HEK293 (cell line): Measurements from ENCODE around the gene CSMD2.

Experiments used
- CTCF ChIP-seq: fragments of 450-650 bp; formaldehyde crosslinking; IDR thresholded peaks from 2 replicates; pipeline ENCODE4 v1.5.1; 2016; ENCODE audit warnings: missing biosample characterization, missing genetic modification characterization
- PATZ1 ChIP-seq: fragments of 450-650 bp; formaldehyde crosslinking; IDR thresholded peaks from 2 replicates; pipeline ENCODE4 v1.5.1; 2016; ENCODE audit warnings: missing biosample characterization, missing genetic modification characterization
- PRDM10 ChIP-seq: fragments of 450-650 bp; formaldehyde crosslinking; IDR thresholded peaks from 2 replicates; pipeline ENCODE4 v1.5.1; 2016; ENCODE audit warnings: missing biosample characterization, missing genetic modification characterization
- SALL2 ChIP-seq: fragments of 450-650 bp; formaldehyde crosslinking; IDR thresholded peaks from 2 replicates; pipeline ENCODE4 v1.5.0; 2017; ENCODE audit warnings: missing biosample characterization, mild to moderate bottlenecking, missing genetic modification characterization, borderline replicate concordance
- YY1 ChIP-seq: fragments of 450-650 bp; formaldehyde crosslinking; IDR thresholded peaks from 2 replicates; pipeline ENCODE4 v1.5.1; 2018; ENCODE audit warnings: missing biosample characterization, missing genetic modification characterization
- ZBTB7A ChIP-seq: fragments of 450-650 bp; formaldehyde crosslinking; IDR thresholded peaks from 2 replicates; pipeline ENCODE4 v1.5.1; 2016; ENCODE audit warnings: low read depth, missing biosample characterization, missing genetic modification characterization
- ZIC2 ChIP-seq: fragments of 450-650 bp; formaldehyde crosslinking; IDR thresholded peaks from 2 replicates; pipeline ENCODE4 v1.5.1; 2016; ENCODE audit warnings: missing biosample characterization, missing genetic modification characterization
- ZNF10 ChIP-seq: fragments of 450-650 bp; formaldehyde crosslinking; IDR thresholded peaks from 2 replicates; pipeline ENCODE4 v1.5.1; 2017; ENCODE audit warnings: missing biosample characterization, missing genetic modification characterization
- ZNF221 ChIP-seq: fragments of 450-650 bp; formaldehyde crosslinking; IDR thresholded peaks from 2 replicates; pipeline ENCODE4 v1.5.1; 2017; ENCODE audit warnings: missing biosample characterization, missing genetic modification characterization, borderline replicate concordance
- ZNF280D ChIP-seq: fragments of 450-650 bp; formaldehyde crosslinking; IDR thresholded peaks from 2 replicates; pipeline ENCODE4 v1.5.1; 2016; ENCODE audit warnings: missing biosample characterization, missing genetic modification characterization
- ZNF394 ChIP-seq: fragments of 450-650 bp; formaldehyde crosslinking; IDR thresholded peaks from 2 replicates; pipeline ENCODE4 v1.5.1; 2016; ENCODE audit warnings: missing biosample characterization, missing genetic modification characterization, mild to moderate bottlenecking, moderate library complexity, borderline replicate concordance
- ZNF488 ChIP-seq: fragments of 450-650 bp; formaldehyde crosslinking; IDR thresholded peaks from 2 replicates; pipeline ENCODE4 v1.5.1; 2016; ENCODE audit warnings: missing biosample characterization, missing genetic modification characterization

GRCh38 chr1:34078383-34078782, 86.6 kb downstream of the CSMD2 start:
- TF ChIP-seq CTCF (tag by site-specific recombination) (no peak), ZNF394 (tag by site-specific recombination) (no peak), ZNF488 (no peak), ZIC2 (tag by site-specific recombination) (no peak), ZNF280D (tag by site-specific recombination) (no peak), ZBTB7A (tag by site-specific recombination) (no peak), YY1 (tag by site-specific recombination) (no peak), SALL2 (tag by site-specific recombination) (no peak), PRDM10 (no peak), ZNF221 (no peak), ZNF10 (tag by site-specific recombination) (no peak), PATZ1 (no peak)
